WTC11 (cell line): Measurements from ENCODE around the gene CCP110.

Experiments used
- CTCF ChIP-seq: fragments of 200-600 bp; IDR thresholded peaks from 2 replicates; pipeline ENCODE4 v1.8.0; 2022; ENCODE audit warnings: antibody characterized with exemption
- FOXK1 ChIP-seq: sonication (generic); formaldehyde crosslinking; IDR thresholded peaks from 2 replicates; pipeline ENCODE4 v1.8.0; 2022; ENCODE audit warnings: mild to moderate bottlenecking, moderate library complexity, missing genetic modification reagents
- TCF7 ChIP-seq: sonication (generic); formaldehyde crosslinking; IDR thresholded peaks from 2 replicates; pipeline ENCODE4 v1.8.0; 2022; ENCODE audit warnings: mild to moderate bottlenecking, low read depth, missing genetic modification reagents, moderate library complexity
- TF ChIP-seq, protein P1 (sequence below): sonication (generic); formaldehyde crosslinking; IDR thresholded peaks from 2 replicates; pipeline ENCODE4 v1.8.0; 2023; ENCODE audit warnings: missing genetic modification reagents, mild to moderate bottlenecking, borderline replicate concordance

- TF ChIP-seq CTCF = no peak
- TF ChIP-seq, protein P1, sequence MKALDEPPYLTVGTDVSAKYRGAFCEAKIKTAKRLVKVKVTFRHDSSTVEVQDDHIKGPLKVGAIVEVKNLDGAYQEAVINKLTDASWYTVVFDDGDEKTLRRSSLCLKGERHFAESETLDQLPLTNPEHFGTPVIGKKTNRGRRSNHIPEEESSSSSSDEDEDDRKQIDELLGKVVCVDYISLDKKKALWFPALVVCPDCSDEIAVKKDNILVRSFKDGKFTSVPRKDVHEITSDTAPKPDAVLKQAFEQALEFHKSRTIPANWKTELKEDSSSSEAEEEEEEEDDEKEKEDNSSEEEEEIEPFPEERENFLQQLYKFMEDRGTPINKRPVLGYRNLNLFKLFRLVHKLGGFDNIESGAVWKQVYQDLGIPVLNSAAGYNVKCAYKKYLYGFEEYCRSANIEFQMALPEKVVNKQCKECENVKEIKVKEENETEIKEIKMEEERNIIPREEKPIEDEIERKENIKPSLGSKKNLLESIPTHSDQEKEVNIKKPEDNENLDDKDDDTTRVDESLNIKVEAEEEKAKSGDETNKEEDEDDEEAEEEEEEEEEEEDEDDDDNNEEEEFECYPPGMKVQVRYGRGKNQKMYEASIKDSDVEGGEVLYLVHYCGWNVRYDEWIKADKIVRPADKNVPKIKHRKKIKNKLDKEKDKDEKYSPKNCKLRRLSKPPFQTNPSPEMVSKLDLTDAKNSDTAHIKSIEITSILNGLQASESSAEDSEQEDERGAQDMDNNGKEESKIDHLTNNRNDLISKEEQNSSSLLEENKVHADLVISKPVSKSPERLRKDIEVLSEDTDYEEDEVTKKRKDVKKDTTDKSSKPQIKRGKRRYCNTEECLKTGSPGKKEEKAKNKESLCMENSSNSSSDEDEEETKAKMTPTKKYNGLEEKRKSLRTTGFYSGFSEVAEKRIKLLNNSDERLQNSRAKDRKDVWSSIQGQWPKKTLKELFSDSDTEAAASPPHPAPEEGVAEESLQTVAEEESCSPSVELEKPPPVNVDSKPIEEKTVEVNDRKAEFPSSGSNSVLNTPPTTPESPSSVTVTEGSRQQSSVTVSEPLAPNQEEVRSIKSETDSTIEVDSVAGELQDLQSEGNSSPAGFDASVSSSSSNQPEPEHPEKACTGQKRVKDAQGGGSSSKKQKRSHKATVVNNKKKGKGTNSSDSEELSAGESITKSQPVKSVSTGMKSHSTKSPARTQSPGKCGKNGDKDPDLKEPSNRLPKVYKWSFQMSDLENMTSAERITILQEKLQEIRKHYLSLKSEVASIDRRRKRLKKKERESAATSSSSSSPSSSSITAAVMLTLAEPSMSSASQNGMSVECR = no peak
- no peak for TF ChIP-seq FOXK1
- no peak for TF ChIP-seq TCF7 (CRISPR knock-in tag)
Measured at GRCh38 chr16:19563377-19563776, 39.6 kb downstream of the CCP110 start.
